Neuron (in vitro differentiated cells): ENCODE measurements around the gene KRTAP2-4.
"Not testable (repeated sequence)": the region's sequence is repeated elsewhere in the genome, so short reads cannot be mapped to it uniquely, and the experiment has no call there.

Experiments
- H2AFZ ChIP-seq: one replicate; pipeline ENCODE4 v1.6.1; 2013; ENCODE audit warnings: low read depth, mild to moderate bottlenecking, inconsistent platforms, low read length, moderate library complexity
- H3K27me3 ChIP-seq: one replicate; pipeline ENCODE4 v1.6.1; 2013; ENCODE audit warnings: low read length; ENCODE audit not compliant: insufficient read depth
- H3K36me3 ChIP-seq: one replicate; pipeline ENCODE4 v1.6.1; 2013; ENCODE audit warnings: low read length; ENCODE audit not compliant: insufficient read depth
- H3K4me1 ChIP-seq: one replicate; pipeline ENCODE4 v1.6.1; 2013; ENCODE audit warnings: low read length; ENCODE audit not compliant: insufficient read depth
- H3K4me3 ChIP-seq: 2 replicates; pipeline ENCODE4 v1.5.1; 2013; ENCODE audit warnings: mild to moderate bottlenecking, low read length, moderate library complexity
- H3K9me3 ChIP-seq: one replicate; pipeline ENCODE4 v1.6.1; 2013; ENCODE audit warnings: low read length

The KRTAP2-4 gene

DNA sequence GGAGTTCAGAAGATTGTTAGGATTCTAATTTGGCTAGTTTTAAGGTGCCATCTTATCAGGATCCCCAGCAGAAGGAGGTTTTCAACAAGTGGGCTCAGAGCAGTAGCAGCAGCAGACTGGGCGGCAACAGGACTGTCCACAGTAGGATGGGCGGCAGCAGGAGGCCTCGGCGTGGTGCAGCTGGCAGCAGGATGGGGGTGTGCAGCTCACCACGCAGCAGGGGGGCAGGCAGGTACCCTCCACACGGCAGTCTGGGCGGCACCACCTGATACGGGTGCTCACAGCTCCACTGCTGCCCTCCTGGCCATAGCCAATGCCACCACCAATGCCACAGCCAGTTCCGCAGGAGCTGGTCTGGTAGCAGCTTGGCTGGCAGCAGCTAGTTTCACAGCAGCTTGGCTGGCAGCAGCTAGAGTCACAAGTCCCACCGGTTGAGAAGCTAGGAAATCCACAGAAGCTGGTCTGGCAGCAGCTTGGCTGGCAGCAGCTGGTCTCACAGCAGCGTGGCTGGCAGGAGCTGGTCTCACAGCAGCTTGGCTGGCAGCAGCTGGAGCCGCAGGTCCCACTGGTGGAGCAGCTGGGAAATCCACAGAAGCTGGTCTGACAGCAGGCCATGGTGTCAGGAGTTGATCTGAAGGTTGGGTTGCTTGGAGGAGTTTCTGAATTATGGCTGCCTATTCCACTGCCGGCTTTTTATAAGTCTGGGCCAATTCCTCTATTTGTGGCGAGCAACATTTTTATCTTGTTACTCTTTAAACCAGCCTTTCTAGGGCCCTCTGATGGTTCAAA lies 24.7 kb downstream of the KRTAP2-4 start, which contains the start of gene KRTAP1-1:
Gene KRTAP1-1, minus strand, starts transcription at position 668 of the 789 bp plus-strand sequence. Its CDS starts 53 bp downstream, at position 615.
- H2AFZ ChIP-seq, H3K4me3 ChIP-seq, H3K4me1 ChIP-seq, H3K36me3 ChIP-seq, H3K27me3 ChIP-seq, H3K9me3 ChIP-seq: not testable (repeated sequence)

DNA sequence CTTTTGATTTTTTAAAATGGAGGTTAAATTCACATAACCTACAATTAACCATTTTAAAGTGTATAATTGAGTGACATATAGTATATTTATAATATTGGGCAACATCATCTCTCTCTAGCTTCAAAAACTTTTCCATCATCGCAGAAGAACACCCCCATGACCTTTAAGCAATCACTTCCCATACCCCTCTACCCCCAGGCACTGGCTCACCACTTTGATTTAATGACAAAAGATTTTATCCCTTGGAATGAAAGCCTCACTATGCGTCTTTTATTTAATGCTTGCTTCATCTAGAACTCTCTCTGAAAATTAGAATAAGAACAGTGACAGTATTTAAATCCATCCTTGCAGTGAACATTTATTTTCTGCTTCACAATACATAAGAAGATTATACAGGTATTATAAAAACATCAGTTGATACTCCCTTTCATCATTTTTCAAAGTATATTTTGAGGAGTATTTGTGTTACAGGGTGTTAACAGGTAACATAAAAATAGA lies 27.8 kb downstream of the KRTAP2-4 start:
- no peaks in the 10 kb centered on the region for H3K27me3 ChIP-seq
- H3K4me3 ChIP-seq, result no peak overlapping the region
- H3K36me3 ChIP-seq, result no peaks in the 10 kb centered on the region
- H3K4me1 ChIP-seq, result no peaks in the 10 kb centered on the region
- H2AFZ ChIP-seq, result no peak overlapping the region
- H3K9me3 ChIP-seq, result no peaks in the 10 kb centered on the region

DNA sequence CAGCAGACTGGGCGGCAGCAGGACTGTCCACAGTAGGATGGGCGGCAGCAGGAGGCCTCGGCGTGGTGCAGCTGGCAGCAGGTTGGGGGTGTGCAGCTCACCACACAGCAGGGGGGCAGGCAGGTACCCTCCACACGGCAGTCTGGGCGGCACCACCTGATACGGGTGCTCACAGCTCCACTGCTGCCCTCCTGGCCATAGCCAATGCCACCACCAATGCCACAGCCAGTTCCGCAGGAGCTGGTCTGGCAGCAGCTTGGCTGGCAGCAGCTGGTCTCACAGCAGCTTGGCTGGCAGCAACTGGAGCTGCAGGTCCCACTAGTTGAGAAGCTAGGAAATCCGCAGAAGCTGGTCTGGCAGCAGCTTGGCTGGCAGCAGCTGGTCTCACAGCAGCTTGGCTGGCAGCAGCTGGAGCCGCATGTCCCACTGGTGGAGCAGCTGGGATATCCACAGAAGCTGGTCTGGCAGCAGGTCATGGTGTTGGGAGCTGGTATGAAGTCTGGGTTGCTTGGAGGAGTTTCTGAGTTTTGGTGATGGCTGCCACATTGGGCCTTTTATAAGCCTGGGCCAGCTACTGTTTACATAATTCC lies 31.2 kb downstream of the KRTAP2-4 start, which contains the start of gene KRTAP1-3:
Gene KRTAP1-3, minus strand, starts transcription at position 529 of the 590 bp plus-strand sequence. Its CDS starts 53 bp downstream, at position 476.
- H3K4me3 ChIP-seq, H3K4me1 ChIP-seq, H2AFZ ChIP-seq, H3K27me3 ChIP-seq, H3K9me3 ChIP-seq, H3K36me3 ChIP-seq: not testable (repeated sequence)

DNA sequence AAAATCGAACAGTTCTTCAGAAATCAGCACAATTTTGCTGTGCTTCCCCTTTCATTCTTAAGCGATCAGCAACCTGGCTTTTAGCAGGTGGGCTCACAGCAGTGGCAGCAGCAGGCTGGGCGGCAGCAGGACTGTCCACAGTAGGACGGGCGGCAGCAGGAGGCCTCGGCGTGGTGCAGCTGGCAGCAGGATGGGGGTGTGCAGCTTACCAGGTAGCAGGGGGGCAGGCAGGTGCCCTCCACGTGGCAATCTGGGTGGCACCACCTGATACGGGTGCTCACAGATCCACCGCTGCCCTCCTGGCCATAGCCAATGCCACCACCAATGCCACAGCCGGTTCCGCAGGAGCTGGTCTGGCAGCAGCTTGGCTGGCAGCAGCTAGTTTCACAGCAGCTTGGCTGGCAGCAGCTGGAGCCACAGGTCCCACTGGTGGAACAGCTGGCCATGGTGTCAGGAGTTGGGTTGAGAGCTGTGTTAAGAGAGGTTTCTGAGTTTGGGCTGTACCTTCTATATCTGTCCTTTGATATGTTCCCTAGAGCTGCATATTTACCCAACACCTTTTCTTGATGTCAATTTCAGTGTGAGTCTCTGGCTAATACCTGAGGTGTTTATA lies 35.9 kb downstream of the KRTAP2-4 start, which contains the start of gene KRTAP1-4:
Gene KRTAP1-4, minus strand, starts transcription at position 563 of the 613 bp plus-strand sequence. Its CDS starts 117 bp downstream, at position 446.
- Histone ChIP-seq H3K27me3 (peaks cover 2% of the 10 kb centered on the region), H3K4me3 (no peak within 1 kb of the TSS), H2AFZ (no peak within 1 kb of the TSS), H3K4me1 (no peaks in the 10 kb centered on the region), H3K36me3 (no peaks in the 10 kb centered on the region), H3K9me3 (no peaks in the 10 kb centered on the region)

DNA sequence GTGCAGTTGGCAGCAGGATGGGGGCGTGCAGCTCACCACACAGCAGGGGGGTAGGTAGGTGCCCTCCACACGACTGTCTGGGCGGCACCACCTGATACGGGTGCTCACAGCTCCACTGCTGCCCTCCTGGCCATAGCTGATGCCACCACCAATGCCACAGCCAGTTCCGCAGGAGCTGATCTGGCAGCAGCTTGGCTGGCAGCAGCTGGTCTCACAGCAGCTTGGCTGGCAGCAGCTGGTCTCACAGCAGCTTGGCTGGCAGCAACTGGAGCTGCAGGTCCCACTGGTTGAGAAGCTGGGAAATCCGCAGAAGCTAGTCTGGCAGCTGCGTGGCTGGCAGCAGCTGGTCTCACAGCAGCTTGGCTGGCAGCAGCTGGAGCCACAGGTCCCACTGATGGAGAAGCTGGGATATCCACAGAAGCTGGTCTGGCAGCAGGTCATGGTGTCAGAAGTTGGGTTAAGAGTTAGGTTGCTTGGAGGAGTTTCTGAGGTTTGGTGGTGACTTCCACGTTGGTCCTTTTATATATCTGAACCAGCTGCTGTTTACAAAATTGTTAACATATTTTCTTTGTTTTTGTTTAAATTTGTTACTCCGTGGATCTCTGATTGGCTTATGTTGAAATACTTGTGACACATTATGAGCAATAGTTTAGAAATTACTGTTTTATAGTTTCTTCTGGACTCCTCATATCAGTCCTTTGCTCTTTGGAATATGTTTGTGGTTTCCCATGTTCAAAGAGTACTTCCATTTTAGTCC lies 38.8 kb downstream of the KRTAP2-4 start, which contains the start of gene KRTAP1-5:
Gene KRTAP1-5, minus strand, starts transcription at position 494 of the 757 bp plus-strand sequence. Its CDS starts 53 bp downstream, at position 441.
- Histone ChIP-seq H3K36me3 (no peaks in the 10 kb centered on the region), H3K27me3 (peaks cover 2% of the 10 kb centered on the region), H2AFZ (no peak within 1 kb of the TSS), H3K9me3 (no peaks in the 10 kb centered on the region), H3K4me3 (no peak within 1 kb of the TSS), H3K4me1 (no peaks in the 10 kb centered on the region)

DNA sequence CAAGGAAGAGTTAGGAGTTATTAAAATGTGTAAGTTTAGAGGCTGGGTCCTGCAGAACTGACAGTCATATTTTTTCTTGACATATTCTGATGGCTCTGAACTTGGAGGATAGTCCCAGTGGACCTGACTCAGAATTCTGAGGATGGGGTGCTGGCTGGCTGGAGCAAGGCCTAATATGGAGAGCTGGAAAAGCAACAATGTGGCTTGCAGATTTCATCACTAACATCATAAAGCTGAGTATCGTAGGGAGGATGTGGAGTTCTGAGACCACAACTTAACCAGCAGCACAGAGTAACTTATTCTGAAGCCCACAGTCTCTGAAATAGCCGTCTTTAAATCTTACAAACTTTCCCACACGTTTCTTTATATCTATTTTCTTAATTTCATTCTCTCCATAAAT lies 41.0 kb downstream of the KRTAP2-4 start:
- no peaks in the 10 kb centered on the region for H3K36me3 ChIP-seq
- no peaks in the 10 kb centered on the region for H3K4me1 ChIP-seq
- peaks cover 2% of the 10 kb centered on the region for H3K27me3 ChIP-seq
- H3K4me3 ChIP-seq, result no peak overlapping the region
- H2AFZ ChIP-seq, result no peak overlapping the region
- no peaks in the 10 kb centered on the region for H3K9me3 ChIP-seq

DNA sequence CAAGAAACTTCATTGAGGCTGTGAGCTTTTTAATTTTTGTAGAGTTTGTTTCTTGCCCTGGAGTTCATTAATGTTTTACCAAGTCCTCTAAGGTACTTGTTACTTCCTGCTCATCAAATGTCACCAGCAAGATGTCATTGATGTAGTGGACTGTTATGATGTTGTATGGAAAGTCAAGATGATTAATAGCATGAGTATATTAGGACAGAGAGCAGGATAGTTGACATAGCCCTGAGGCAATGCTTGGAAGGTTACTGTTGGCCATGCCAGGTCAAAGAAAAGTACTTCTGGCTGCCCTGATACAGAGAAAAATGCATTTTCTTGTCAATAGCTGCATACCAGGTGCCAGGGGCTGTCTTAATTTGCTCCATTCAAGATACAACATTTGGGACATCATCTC lies 45.3 kb downstream of the KRTAP2-4 start:
- H3K4me3 ChIP-seq, result no peak overlapping the region
- H2AFZ ChIP-seq, result no peak overlapping the region
- no peaks in the 10 kb centered on the region for H3K4me1 ChIP-seq
- H3K9me3 ChIP-seq, result no peaks in the 10 kb centered on the region
- H3K27me3 ChIP-seq, result peaks cover 4% of the 10 kb centered on the region
- no peaks in the 10 kb centered on the region for H3K36me3 ChIP-seq

DNA sequence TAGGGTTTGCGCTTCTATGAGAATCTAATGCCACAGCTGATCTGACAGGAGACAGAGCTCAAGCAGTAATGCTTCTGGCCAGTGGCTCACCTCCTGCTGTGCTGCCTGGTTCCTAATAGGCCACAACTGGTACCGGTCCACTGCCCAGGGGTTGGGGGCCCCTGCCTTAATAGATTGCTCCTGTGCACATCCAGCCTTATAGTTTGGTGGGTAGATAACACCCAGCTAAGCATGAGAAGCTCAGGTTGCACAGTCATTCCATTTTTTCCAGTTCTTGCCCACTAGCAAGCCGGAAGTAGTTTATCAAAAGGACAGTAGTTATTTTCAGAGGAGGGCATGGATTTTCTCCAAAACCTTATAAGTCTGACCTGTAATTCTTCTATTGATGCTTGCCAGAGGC lies 46.3 kb downstream of the KRTAP2-4 start:
- Histone ChIP-seq H3K9me3 (no peaks in the 10 kb centered on the region), H3K27me3 (peaks cover 2% of the 10 kb centered on the region), H3K36me3 (no peaks in the 10 kb centered on the region), H3K4me3 (no peak overlapping the region), H2AFZ (no peak overlapping the region), H3K4me1 (no peaks in the 10 kb centered on the region)

DNA sequence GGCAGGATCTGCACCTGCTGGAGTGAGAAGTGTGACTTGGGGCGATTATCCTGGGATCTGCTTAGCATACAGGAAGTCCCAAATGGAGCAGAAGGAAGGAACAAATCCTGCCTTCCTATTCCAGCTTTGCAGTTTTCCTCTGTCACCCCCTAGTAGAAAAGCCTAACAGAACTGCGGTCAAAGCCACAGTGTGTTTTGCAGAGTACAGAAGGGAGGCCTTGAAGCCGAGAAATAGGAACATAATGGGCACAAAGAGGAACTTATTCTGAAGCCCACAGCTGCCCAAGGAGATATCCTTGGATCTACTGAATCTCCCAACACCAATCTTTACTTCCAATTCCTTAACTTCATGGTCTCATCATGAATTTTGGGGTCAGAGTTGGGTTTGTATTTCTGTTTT lies 47.1 kb downstream of the KRTAP2-4 start:
- Histone ChIP-seq H3K4me1 (no peaks in the 10 kb centered on the region), H2AFZ (no peak overlapping the region), H3K36me3 (no peaks in the 10 kb centered on the region), H3K9me3 (no peaks in the 10 kb centered on the region), H3K4me3 (no peak overlapping the region), H3K27me3 (peaks cover 2% of the 10 kb centered on the region)

DNA sequence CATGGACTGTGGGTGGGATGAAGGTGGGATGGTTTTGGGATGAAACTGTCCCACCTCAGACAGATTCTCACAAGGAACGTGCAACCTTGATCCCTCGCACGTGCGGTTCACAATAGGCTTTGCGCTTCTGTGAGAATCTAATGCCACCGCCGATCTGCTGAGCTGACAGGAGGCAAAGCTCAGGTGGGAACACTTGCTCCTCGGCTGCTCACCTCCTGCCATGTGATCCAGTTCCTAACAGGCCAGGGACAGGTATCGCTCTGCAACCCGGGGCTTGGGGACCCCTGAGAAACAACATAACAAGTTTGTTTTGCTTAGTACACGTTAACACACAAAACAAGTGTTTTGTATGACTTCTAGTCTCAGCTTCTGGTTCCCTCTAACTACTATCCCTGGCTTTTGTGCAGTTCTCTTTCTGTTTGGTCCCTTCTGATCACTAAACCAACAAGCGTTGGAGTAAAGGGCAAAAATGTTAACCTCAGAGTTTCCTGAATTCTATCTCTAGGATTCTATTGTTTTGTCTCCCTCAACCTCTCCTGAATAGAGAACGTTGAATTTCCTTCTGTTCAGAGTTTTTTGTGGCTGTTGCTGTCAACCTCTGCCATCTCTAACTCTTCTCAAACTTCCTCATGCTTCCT lies 49.0 kb downstream of the KRTAP2-4 start:
- Histone ChIP-seq H3K4me3 (no peak overlapping the region), H2AFZ (no peak overlapping the region), H3K36me3 (no peaks in the 10 kb centered on the region), H3K4me1 (no peaks in the 10 kb centered on the region), H3K9me3 (no peaks in the 10 kb centered on the region), H3K27me3 (peaks cover 2% of the 10 kb centered on the region)

DNA sequence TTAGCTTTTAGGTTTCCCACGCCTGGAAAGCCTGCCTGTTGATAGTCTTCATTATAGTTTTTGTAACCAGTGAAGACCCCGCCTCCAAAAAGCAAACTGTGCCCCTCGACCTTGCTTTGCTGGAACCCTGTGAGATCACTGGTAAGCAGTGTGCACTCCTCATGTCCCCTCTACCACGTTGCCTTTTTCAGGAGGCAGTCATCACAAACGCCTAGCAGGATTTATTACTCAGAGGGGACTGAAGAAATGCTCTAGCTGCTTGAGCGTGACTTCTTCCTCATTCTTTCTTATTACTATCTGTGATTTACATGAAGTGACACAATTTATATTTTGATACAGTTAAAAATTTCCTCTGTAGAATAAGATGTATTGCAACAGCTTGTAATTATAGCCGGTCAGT lies 50.2 kb downstream of the KRTAP2-4 start:
- no peaks in the 10 kb centered on the region for H3K9me3 ChIP-seq
- H3K27me3 ChIP-seq, result peaks cover 2% of the 10 kb centered on the region
- no peaks in the 10 kb centered on the region for H3K36me3 ChIP-seq
- H2AFZ ChIP-seq, result no peak overlapping the region
- H3K4me1 ChIP-seq, result no peaks in the 10 kb centered on the region
- H3K4me3 ChIP-seq, result no peak overlapping the region
